Activated T-helper 2 cell treated with anti-CD3 and anti-CD28 coated beads, Interferon-gamma antibody, Interleukin-2, Interleukin-4, amounts not matched to agents 10 μg/mL and 5 μg/mL and 100 μg/mL, durations not matched to agents 14 hours and 24 hours and 36 hours (primary cell): ENCODE measurements around the gene CSGALNACT2. TPM values are rescaled to one million over a fixed set of nuclear protein-coding genes. Genes with fewer than 3 reads are reported as not detected.
"Not testable (repeated sequence)": the region's sequence is repeated elsewhere in the genome, so short reads cannot be mapped to it uniquely, and the experiment has no call there.

Experiments used
- DNase-seq: peaks from one replicate; pipeline ENCODE4 v3.0.0; 2021; ENCODE audit warnings: low spot score
- H3K27ac Mint-ChIP-seq: one replicate; pipeline ENCODE4 v1.8.0; 2021; ENCODE audit warnings: mixed read lengths
- H3K27me3 Mint-ChIP-seq: one replicate; pipeline ENCODE4 v1.8.0; 2021; ENCODE audit warnings: low read depth, mixed read lengths
- H3K36me3 Mint-ChIP-seq: one replicate; pipeline ENCODE4 v1.8.0; 2021; ENCODE audit warnings: low read depth, mixed read lengths
- H3K4me1 Mint-ChIP-seq: one replicate; pipeline ENCODE4 v1.8.0; 2021; ENCODE audit warnings: low read depth, mixed read lengths
- H3K4me3 Mint-ChIP-seq: one replicate; pipeline ENCODE4 v1.8.0; 2021; ENCODE audit warnings: low read depth, mild to moderate bottlenecking, moderate library complexity, mixed read lengths
- H3K9me3 Mint-ChIP-seq: one replicate; pipeline ENCODE4 v1.8.0; 2021; ENCODE audit warnings: mixed read lengths
- intact Hi-C: fragments of 100-400 bp; cut with micrococcal nuclease; formaldehyde crosslinking; loops from one replicate; pipeline ENCODE4 v1.15.1; 2023
- total RNA-seq: library from RNA; stranded (reverse); gene quantifications from 2 replicates; pipeline ENCODE4 v1.2.3, GENCODE V29; 2022

Gene CSGALNACT2
- total RNA-seq, 1 donor from 2014 or later: 25.2 TPM

- peaks cover 62% of the 10 kb centered on the region for H3K36me3 Mint-ChIP-seq
- H3K9me3 Mint-ChIP-seq: peaks cover 20% of the 10 kb centered on the region
- intact Hi-C loops: no loop called here
- H3K4me3 Mint-ChIP-seq: no peak overlapping the region
- H3K27me3 Mint-ChIP-seq: no peaks in the 10 kb centered on the region
- H3K27ac Mint-ChIP-seq: no peak overlapping the region
- no peak for DNase-seq
- peaks cover 61% of the 10 kb centered on the region for H3K4me1 Mint-ChIP-seq
Observed at GRCh38 chr10:43145311-43145710, 7.1 kb downstream of the CSGALNACT2 start.

GRCh38 chr10:43145936-43146335, 7.7 kb downstream of the CSGALNACT2 start:
- H3K4me3 Mint-ChIP-seq, H3K27me3 Mint-ChIP-seq, DNase-seq, intact Hi-C loops, H3K27ac Mint-ChIP-seq: not testable (repeated sequence)
- Mint-ChIP-seq H3K9me3 (peaks cover 20% of the 10 kb centered on the region), H3K36me3 (peaks cover 63% of the 10 kb centered on the region), H3K4me1 (peaks cover 61% of the 10 kb centered on the region)

GRCh38 chr10:43151371-43151770, 13.1 kb downstream of the CSGALNACT2 start:
- H3K27ac Mint-ChIP-seq: no peak overlapping the region
- DNase-seq: no peak
- peaks cover 50% of the 10 kb centered on the region for H3K36me3 Mint-ChIP-seq
- H3K4me3 Mint-ChIP-seq: no peak overlapping the region
- no peaks in the 10 kb centered on the region for H3K27me3 Mint-ChIP-seq
- intact Hi-C loops: no loop called here
- H3K9me3 Mint-ChIP-seq: peaks cover 20% of the 10 kb centered on the region
- H3K4me1 Mint-ChIP-seq: peaks cover 46% of the 10 kb centered on the region

GRCh38 chr10:43153901-43154300, 15.7 kb downstream of the CSGALNACT2 start:
- H3K27me3 Mint-ChIP-seq: no peaks in the 10 kb centered on the region
- no peak overlapping the region for H3K4me3 Mint-ChIP-seq
- peaks cover 45% of the 10 kb centered on the region for H3K36me3 Mint-ChIP-seq
- intact Hi-C loops: no loop called here
- H3K27ac Mint-ChIP-seq: no peak overlapping the region
- H3K9me3 Mint-ChIP-seq: peaks cover 2% of the 10 kb centered on the region
- no peak for DNase-seq
- H3K4me1 Mint-ChIP-seq: peaks cover 39% of the 10 kb centered on the region

- H3K9me3 Mint-ChIP-seq: no peaks in the 10 kb centered on the region
- DNase-seq: no peak
- H3K27me3 Mint-ChIP-seq: no peaks in the 10 kb centered on the region
- H3K27ac Mint-ChIP-seq: no peak overlapping the region
- no peak overlapping the region for H3K4me3 Mint-ChIP-seq
- H3K36me3 Mint-ChIP-seq: peaks cover 43% of the 10 kb centered on the region
- intact Hi-C loops: no loop called here
- peaks cover 39% of the 10 kb centered on the region for H3K4me1 Mint-ChIP-seq
Observed at GRCh38 chr10:43155221-43155620, 17.0 kb downstream of the CSGALNACT2 start.

- H3K4me1 Mint-ChIP-seq: peaks cover 38% of the 10 kb centered on the region
- no peaks in the 10 kb centered on the region for H3K9me3 Mint-ChIP-seq
- DNase-seq: no peak
- intact Hi-C loops: no loop called here
- no peak overlapping the region for H3K4me3 Mint-ChIP-seq
- peaks cover 40% of the 10 kb centered on the region for H3K36me3 Mint-ChIP-seq
- no peaks in the 10 kb centered on the region for H3K27me3 Mint-ChIP-seq
- no peak overlapping the region for H3K27ac Mint-ChIP-seq
Observed at GRCh38 chr10:43155741-43156140, 17.5 kb downstream of the CSGALNACT2 start.

GRCh38 chr10:43156590-43157341, 18.5 kb downstream of the CSGALNACT2 start:
- Mint-ChIP-seq H3K27ac (peak overlapping the region; percentile 35), H3K4me1 (peaks cover 39% of the 10 kb centered on the region)
- intact Hi-C loops: no loop called here

GRCh38 chr10:43158636-43159035, 20.4 kb downstream of the CSGALNACT2 start:
- H3K4me3 Mint-ChIP-seq: no peak overlapping the region
- no peak overlapping the region for H3K27ac Mint-ChIP-seq
- DNase-seq: no peak
- no peaks in the 10 kb centered on the region for H3K9me3 Mint-ChIP-seq
- H3K36me3 Mint-ChIP-seq: peaks cover 59% of the 10 kb centered on the region
- no peaks in the 10 kb centered on the region for H3K27me3 Mint-ChIP-seq
- H3K4me1 Mint-ChIP-seq: peaks cover 47% of the 10 kb centered on the region
- intact Hi-C loops: no loop called here

More at GRCh38 chr10:43156590-43157341, 18.5 kb downstream of the CSGALNACT2 start:
- Mint-ChIP-seq H3K27me3 (no peaks in the 10 kb centered on the region), H3K36me3 (peaks cover 43% of the 10 kb centered on the region), H3K4me3 (no peak overlapping the region), H3K9me3 (no peaks in the 10 kb centered on the region)
- no peak for DNase-seq

- peak overlapping the region; percentile 93 for H3K27ac Mint-ChIP-seq
- H3K36me3 Mint-ChIP-seq: peaks cover 70% of the 10 kb centered on the region
- intact Hi-C loops: loop anchor here (5.0 kb wide), 1 partner anchor 33 kb away; no protein-coding TSS in a partner anchor
- H3K4me1 Mint-ChIP-seq: peaks cover 44% of the 10 kb centered on the region
- no peaks in the 10 kb centered on the region for H3K27me3 Mint-ChIP-seq
- DNase-seq: no peak
- no peak overlapping the region for H3K4me3 Mint-ChIP-seq
- H3K9me3 Mint-ChIP-seq: no peaks in the 10 kb centered on the region
Observed at GRCh38 chr10:43160046-43160920, 22.0 kb downstream of the CSGALNACT2 start.

GRCh38 chr10:43160921-43161255, 22.6 kb downstream of the CSGALNACT2 start:
- Mint-ChIP-seq H3K4me3 (peak overlapping the region; percentile 13), H3K27ac (peak overlapping the region; percentile 93), H3K36me3 (peaks cover 66% of the 10 kb centered on the region), H3K9me3 (no peaks in the 10 kb centered on the region), H3K27me3 (no peaks in the 10 kb centered on the region), H3K4me1 (peaks cover 41% of the 10 kb centered on the region)
- no peak for DNase-seq
- intact Hi-C loops: loop anchor here (1.0 to 5.0 kb wide), 2 partner anchors 21 to 34 kb away; no protein-coding TSS in a partner anchor

GRCh38 chr10:43162604-43163003, 24.4 kb downstream of the CSGALNACT2 start:
- peaks cover 62% of the 10 kb centered on the region for H3K36me3 Mint-ChIP-seq
- peaks cover 40% of the 10 kb centered on the region for H3K4me1 Mint-ChIP-seq
- H3K27ac Mint-ChIP-seq: peak overlapping the region; percentile 14
- H3K9me3 Mint-ChIP-seq: no peaks in the 10 kb centered on the region
- no peak for DNase-seq
- H3K4me3 Mint-ChIP-seq: no peak overlapping the region
- intact Hi-C loops: loop anchor here (5.0 kb wide), 1 partner anchor 35 kb away; no protein-coding TSS in a partner anchor
- H3K27me3 Mint-ChIP-seq: no peaks in the 10 kb centered on the region

- Mint-ChIP-seq H3K4me3 (no peak overlapping the region), H3K27ac (no peak overlapping the region), H3K9me3 (no peaks in the 10 kb centered on the region), H3K4me1 (peaks cover 39% of the 10 kb centered on the region), H3K36me3 (peaks cover 67% of the 10 kb centered on the region), H3K27me3 (no peaks in the 10 kb centered on the region)
- no peak for DNase-seq
- intact Hi-C loops: no loop called here
Observed at GRCh38 chr10:43166207-43166879, 28.1 kb downstream of the CSGALNACT2 start.
